GM18951 (cell line): ENCODE data around the gene TIGAR.

Experiments used
- POLR2A ChIP-seq: IDR thresholded peaks from 4 replicates; pipeline ENCODE4 v1.6.1; 2011; ENCODE audit warnings: mild to moderate bottlenecking; ENCODE audit not compliant: insufficient read length, insufficient read depth; ENCODE audit errors: extremely low read depth
- in situ Hi-C: fragments of 300-500 bp; cut with MboI; formaldehyde crosslinking; loops from one replicate; pipeline ENCODE4 v1.12.0; 2022; ENCODE audit warnings: low sequenced_read_pairs, mixed read lengths, inconsistent platforms; ENCODE audit not compliant: unreplicated experiment

TIGAR gene

GRCh38 chr12:4302881-4303280, 18.1 kb upstream of the TIGAR start:
- in situ Hi-C loops, result no loop called here

GRCh38 chr12:4303750-4304149, 17.3 kb upstream of the TIGAR start:
- in situ Hi-C loops, result no loop called here
- no peak for TF ChIP-seq POLR2A

More at GRCh38 chr12:4302881-4303280, 18.1 kb upstream of the TIGAR start:
- TF ChIP-seq POLR2A, result peak; percentile 25

- in situ Hi-C loops, result no loop called here
- TF ChIP-seq POLR2A, result peak; percentile 16
Observed at GRCh38 chr12:4307593-4308333, 13.2 kb upstream of the TIGAR start.

GRCh38 chr12:4308334-4308950, 12.6 kb upstream of the TIGAR start:
- in situ Hi-C loops, result no loop called here
- no peak for TF ChIP-seq POLR2A

GRCh38 chr12:4311776-4312175, 9.2 kb upstream of the TIGAR start:
- in situ Hi-C loops, result no loop called here
- TF ChIP-seq POLR2A, result no peak

- TF ChIP-seq POLR2A, result no peak
Observed at GRCh38 chr12:4312251-4312650, 8.8 kb upstream of the TIGAR start.

GRCh38 chr12:4320497-4320852, 538 bp upstream of the TIGAR start:
- in situ Hi-C loops, result no loop called here
- TF ChIP-seq POLR2A, result no peak

More at GRCh38 chr12:4312251-4312650, 8.8 kb upstream of the TIGAR start:
- in situ Hi-C loops, result no loop called here

- TF ChIP-seq POLR2A, result no peak
- in situ Hi-C loops, result no loop called here
Observed at GRCh38 chr12:4322726-4323125, 1.7 kb downstream of the TIGAR start.

- in situ Hi-C loops, result no loop called here
Observed at GRCh38 chr12:4323396-4323795, 2.4 kb downstream of the TIGAR start.

GRCh38 chr12:4324366-4324765, 3.4 kb downstream of the TIGAR start:
- no peak for TF ChIP-seq POLR2A
- in situ Hi-C loops, result no loop called here

More at GRCh38 chr12:4323396-4323795, 2.4 kb downstream of the TIGAR start:
- no peak for TF ChIP-seq POLR2A

- in situ Hi-C loops, result no loop called here
- TF ChIP-seq POLR2A, result no peak
Observed at GRCh38 chr12:4325966-4326365, 5.0 kb downstream of the TIGAR start.

GRCh38 chr12:4327293-4327692, 6.3 kb downstream of the TIGAR start:
- in situ Hi-C loops, result no loop called here
- no peak for TF ChIP-seq POLR2A

- in situ Hi-C loops, result no loop called here
- no peak for TF ChIP-seq POLR2A
Observed at GRCh38 chr12:4330203-4330602, 9.2 kb downstream of the TIGAR start.

GRCh38 chr12:4331221-4331620, 10.2 kb downstream of the TIGAR start:
- no peak for TF ChIP-seq POLR2A
- in situ Hi-C loops, result no loop called here
